Astrocyte (in vitro differentiated cells and primary cell): ENCODE measurements around the gene AHNAK.

ENCODE experiments used
- CTCF ChIP-seq: IDR thresholded peaks from 2 replicates; pipeline ENCODE4 v1.5.1; 2011; ENCODE audit warnings: low read depth, mild to moderate bottlenecking, inconsistent platforms, low read length, moderate library complexity; ENCODE audit not compliant: insufficient read depth
- EZH2 ChIP-seq: IDR thresholded peaks from 2 replicates; pipeline ENCODE4 v1.6.1; 2012; ENCODE audit warnings: mild to moderate bottlenecking, low read length, inconsistent platforms; ENCODE audit not compliant: insufficient read depth

GRCh38 chr11:62538470-62539237 is 8.0 kb downstream of the AHNAK start:
- TF ChIP-seq CTCF (no peak), EZH2 (no peak)
